ENCODE measurements around the gene IFITM1. TPM values are rescaled to one million over a fixed set of nuclear protein-coding genes. Genes with fewer than 3 reads are reported as not detected.

The IFITM1 gene
- total RNA-seq, 1 donor from 2014 or later, result 526 TPM

GRCh38 chr11:284105-285020 lies 29.5 kb upstream of the IFITM1 start:
- Histone ChIP-seq H3K79me2 (ENCODE audit: insufficient read depth, low read length) (no peaks in the 10 kb centered on the region), H4K20me1 (ENCODE audit: insufficient read depth, low read length) (no peaks in the 10 kb centered on the region), H3K4me2 (ENCODE audit: low read length) (no peak overlapping the region), H3K4me3 (ENCODE audit: insufficient read depth, low read depth, low read length) (no peak overlapping the region), H3K36me3 (ENCODE audit: insufficient read depth, low read length) (no peaks in the 10 kb centered on the region), H3K27me3 (ENCODE audit: insufficient read depth, low read length) (peaks cover 46% of the 10 kb centered on the region), H3K27ac (ENCODE audit: low read depth, low read length) (no peak overlapping the region), H3K9me3 (ENCODE audit: insufficient read depth, low read depth, low read length) (no peaks in the 10 kb centered on the region), H2AFZ (ENCODE audit: low read depth, low read length) (no peak overlapping the region), H3K9ac (ENCODE audit: low read length) (no peak overlapping the region), H3K4me1 (ENCODE audit: insufficient read depth, low read length) (peaks cover 6% of the 10 kb centered on the region)
- no peak for TF ChIP-seq EZH2 (IDR thresholded peaks at IDR 0.05; ENCODE audit: insufficient read depth, low read length)
- TF ChIP-seq CTCF (IDR thresholded peaks at IDR 0.05; ENCODE audit: insufficient read depth, low read depth, low read length), result no peak
- Mint-ChIP-seq H3K9me3 (ENCODE audit: unreplicated experiment) (no peaks in the 10 kb centered on the region), H3K36me3 (ENCODE audit: low read depth, unreplicated experiment) (peaks cover 3% of the 10 kb centered on the region), H3K27me3 (ENCODE audit: low read depth, unreplicated experiment) (peaks cover 49% of the 10 kb centered on the region), H3K4me1 (ENCODE audit: low read depth, unreplicated experiment) (no peaks in the 10 kb centered on the region), H3K27ac (ENCODE audit: unreplicated experiment) (no peak overlapping the region), H3K4me3 (ENCODE audit: unreplicated experiment) (no peak overlapping the region)
- FAIRE-seq (no peak), DNase-seq (ENCODE audit: low read depth) (no peak)

- H4K20me1 ChIP-seq (ENCODE audit: insufficient read depth, low read length), result no peaks in the 10 kb centered on the region
- no peak overlapping the region for H3K4me3 ChIP-seq (ENCODE audit: insufficient read depth, low read depth, low read length)
- no peak overlapping the region for H3K27ac ChIP-seq (ENCODE audit: low read depth, low read length)
- H3K36me3 ChIP-seq (ENCODE audit: insufficient read depth, low read length), result no peaks in the 10 kb centered on the region
- no peak overlapping the region for H3K4me2 ChIP-seq (ENCODE audit: low read length)
- H3K9me3 Mint-ChIP-seq (ENCODE audit: unreplicated experiment), result no peaks in the 10 kb centered on the region
- peaks cover 43% of the 10 kb centered on the region for H3K27me3 ChIP-seq (ENCODE audit: insufficient read depth, low read length)
- no peak overlapping the region for H3K27ac Mint-ChIP-seq (ENCODE audit: unreplicated experiment)
- TF ChIP-seq CTCF (IDR thresholded peaks at IDR 0.05; ENCODE audit: insufficient read depth, low read depth, low read length), result no peak
- no peak for TF ChIP-seq EZH2 (IDR thresholded peaks at IDR 0.05; ENCODE audit: insufficient read depth, low read length)
- peaks cover 3% of the 10 kb centered on the region for H3K36me3 Mint-ChIP-seq (ENCODE audit: low read depth, unreplicated experiment)
- DNase-seq (ENCODE audit: low read depth), result no peak
- no peaks in the 10 kb centered on the region for H3K4me1 Mint-ChIP-seq (ENCODE audit: low read depth, unreplicated experiment)
- no peak for FAIRE-seq
- no peaks in the 10 kb centered on the region for H3K79me2 ChIP-seq (ENCODE audit: insufficient read depth, low read length)
- H3K27me3 Mint-ChIP-seq (ENCODE audit: low read depth, unreplicated experiment), result peaks cover 49% of the 10 kb centered on the region
- H3K4me3 Mint-ChIP-seq (ENCODE audit: unreplicated experiment), result no peak overlapping the region
- peaks cover 6% of the 10 kb centered on the region for H3K4me1 ChIP-seq (ENCODE audit: insufficient read depth, low read length)
- H3K9me3 ChIP-seq (ENCODE audit: insufficient read depth, low read depth, low read length), result no peaks in the 10 kb centered on the region
- no peak overlapping the region for H2AFZ ChIP-seq (ENCODE audit: low read depth, low read length)
- no peak overlapping the region for H3K9ac ChIP-seq (ENCODE audit: low read length)
Observed at GRCh38 chr11:285021-285893, 28.6 kb upstream of the IFITM1 start.
